Activated B cell treated with CpG ODN at 0.5 μM for 24 hours (primary cell): ENCODE measurements around the gene FBXO48. TPM values are rescaled to one million over a fixed set of nuclear protein-coding genes. Genes with fewer than 3 reads are reported as not detected.
A peak's percentile ranks its signal among the peaks of the same experiment; 100 is the strongest.

Experiments
- ATAC-seq: fragments of 200-7000 bp; cut with Tn5 transposase; one replicate; pipeline ENCODE4 v1.10.0; 2021; ENCODE audit warnings: low read depth, mild to moderate bottlenecking, moderate library complexity
- CTCF ChIA-PET: fragments of 350-600 bp; sonication (Branson Sonifier 250); formaldehyde crosslinking; loops from one replicate; lab custom pipeline; 2021; ENCODE audit warnings: antibody characterized with exemption; lab: Charles Lee
- POLR2A ChIA-PET: fragments of 350-600 bp; sonication (Branson Sonifier 250); formaldehyde crosslinking; loops from one replicate; lab custom pipeline; 2021; ENCODE audit warnings: antibody characterized with exemption; lab: Charles Lee
- DNase-seq: peaks from one replicate; pipeline ENCODE4 v3.0.0; 2022
- H3K27ac Mint-ChIP-seq: one replicate; pipeline ENCODE4 v1.8.0; 2020; ENCODE audit warnings: mixed read lengths
- H3K27me3 Mint-ChIP-seq: one replicate; pipeline ENCODE4 v1.8.0; 2021; ENCODE audit warnings: mixed read lengths
- H3K36me3 Mint-ChIP-seq: one replicate; pipeline ENCODE4 v1.8.0; 2021; ENCODE audit warnings: low read depth, mixed read lengths
- H3K4me1 Mint-ChIP-seq: one replicate; pipeline ENCODE4 v1.8.0; 2021; ENCODE audit warnings: mixed read lengths
- H3K4me3 Mint-ChIP-seq: one replicate; pipeline ENCODE4 v1.8.0; 2020; ENCODE audit warnings: mild to moderate bottlenecking, mixed read lengths
- H3K9me3 Mint-ChIP-seq: one replicate; pipeline ENCODE4 v1.8.0; 2020; ENCODE audit warnings: mixed read lengths
- intact Hi-C: fragments of 100-400 bp; cut with micrococcal nuclease; formaldehyde crosslinking; loops from one replicate; pipeline ENCODE4 v1.15.1; 2024
- total RNA-seq: library from RNA; stranded (reverse); gene quantifications from 2 replicates; pipeline ENCODE4 v1.2.3, GENCODE V29; 2022
- TF ChIP-seq, protein P1 (sequence below): fragments of 200-600 bp; IDR thresholded peaks from one replicate; pipeline ENCODE4 v1.8.0; 2022; ENCODE audit warnings: antibody characterized with exemption, mild to moderate bottlenecking

FBXO48 gene
- total RNA-seq, 1 donor from 2014 or later: 2.6 TPM

DNA sequence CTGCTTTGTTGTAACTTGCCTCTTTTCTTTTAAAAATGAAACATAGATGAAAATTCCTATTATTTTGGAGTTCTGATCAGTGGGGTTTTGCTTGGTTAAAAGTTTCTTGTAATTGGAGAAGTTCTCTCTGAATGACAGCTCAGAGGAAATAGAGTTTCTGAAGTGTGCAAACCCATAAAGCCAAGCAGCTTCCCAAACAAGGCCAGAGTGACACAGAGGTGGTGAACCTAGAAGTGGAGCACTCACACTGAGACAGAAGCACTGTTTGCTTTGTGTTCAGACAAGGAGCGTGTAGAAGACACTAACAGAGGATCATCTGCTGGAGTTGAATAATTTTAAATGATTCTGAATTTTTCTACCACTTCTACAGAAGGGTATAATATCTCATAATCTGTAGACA, 49.2 kb downstream of the FBXO48 start:
- H3K4me3 Mint-ChIP-seq: peak overlapping the region; percentile 16
- H3K9me3 Mint-ChIP-seq: no peaks in the 10 kb centered on the region
- H3K27ac Mint-ChIP-seq: peak overlapping the region; percentile 47
- ChIA-PET CTCF (interaction anchor here (1.4 to 4.0 kb wide), 2 partner anchors 15 to 24 kb away, joined by 4 to 17 read pairs; no protein-coding TSS in a partner anchor), POLR2A (interaction anchor here (2.7 kb wide), 1 partner anchor 14 kb away, joined by 11 read pairs; no protein-coding TSS in a partner anchor)
- ATAC-seq (peak; percentile 72), DNase-seq (no peak)
- TF ChIP-seq, protein P1, sequence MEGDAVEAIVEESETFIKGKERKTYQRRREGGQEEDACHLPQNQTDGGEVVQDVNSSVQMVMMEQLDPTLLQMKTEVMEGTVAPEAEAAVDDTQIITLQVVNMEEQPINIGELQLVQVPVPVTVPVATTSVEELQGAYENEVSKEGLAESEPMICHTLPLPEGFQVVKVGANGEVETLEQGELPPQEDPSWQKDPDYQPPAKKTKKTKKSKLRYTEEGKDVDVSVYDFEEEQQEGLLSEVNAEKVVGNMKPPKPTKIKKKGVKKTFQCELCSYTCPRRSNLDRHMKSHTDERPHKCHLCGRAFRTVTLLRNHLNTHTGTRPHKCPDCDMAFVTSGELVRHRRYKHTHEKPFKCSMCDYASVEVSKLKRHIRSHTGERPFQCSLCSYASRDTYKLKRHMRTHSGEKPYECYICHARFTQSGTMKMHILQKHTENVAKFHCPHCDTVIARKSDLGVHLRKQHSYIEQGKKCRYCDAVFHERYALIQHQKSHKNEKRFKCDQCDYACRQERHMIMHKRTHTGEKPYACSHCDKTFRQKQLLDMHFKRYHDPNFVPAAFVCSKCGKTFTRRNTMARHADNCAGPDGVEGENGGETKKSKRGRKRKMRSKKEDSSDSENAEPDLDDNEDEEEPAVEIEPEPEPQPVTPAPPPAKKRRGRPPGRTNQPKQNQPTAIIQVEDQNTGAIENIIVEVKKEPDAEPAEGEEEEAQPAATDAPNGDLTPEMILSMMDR: no peak
- H3K4me1 Mint-ChIP-seq: peaks cover 90% of the 10 kb centered on the region
- no peaks in the 10 kb centered on the region for H3K36me3 Mint-ChIP-seq
- intact Hi-C loops: no loop called here
- no peaks in the 10 kb centered on the region for H3K27me3 Mint-ChIP-seq

GRCh38 chr2:68416081-68416675, 50.9 kb downstream of the FBXO48 start:
- DNase-seq (no peak), ATAC-seq (no peak)
- Mint-ChIP-seq H3K27me3 (no peaks in the 10 kb centered on the region), H3K9me3 (no peaks in the 10 kb centered on the region), H3K4me1 (peaks cover 98% of the 10 kb centered on the region), H3K27ac (no peak overlapping the region), H3K36me3 (no peaks in the 10 kb centered on the region), H3K4me3 (no peak overlapping the region)
- ChIA-PET POLR2A (interaction anchor here (1.0 kb wide), 1 partner anchor 28 kb away, joined by 3 read pairs; no protein-coding TSS in a partner anchor), CTCF (no interaction called here)
- intact Hi-C loops: no loop called here
- TF ChIP-seq, protein P1: no peak

DNA sequence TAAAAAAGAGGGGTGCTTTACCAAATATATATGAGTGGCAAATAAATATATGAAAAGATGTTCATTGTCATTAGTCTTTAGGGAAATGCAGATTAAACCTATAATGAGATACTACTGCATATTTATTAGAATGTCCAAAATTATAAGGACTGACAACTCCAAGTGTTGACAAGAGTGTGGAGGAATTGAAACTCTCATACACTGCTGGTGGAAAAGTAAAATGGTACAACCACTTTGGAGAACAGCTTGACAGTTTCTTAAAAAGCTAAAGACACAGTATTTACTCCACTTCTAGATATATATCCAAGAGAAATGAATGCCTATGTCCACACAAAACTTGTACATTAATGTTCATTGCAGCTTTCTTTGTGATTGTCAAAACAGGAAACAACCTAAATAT, 51.6 kb downstream of the FBXO48 start:
- no peak for DNase-seq
- H3K27me3 Mint-ChIP-seq: no peaks in the 10 kb centered on the region
- TF ChIP-seq, protein P1: no peak
- no peak overlapping the region for H3K27ac Mint-ChIP-seq
- H3K4me3 Mint-ChIP-seq: no peak overlapping the region
- H3K36me3 Mint-ChIP-seq: no peaks in the 10 kb centered on the region
- intact Hi-C loops: no loop called here
- ChIA-PET CTCF (interaction anchor here (1.6 to 2.0 kb wide), 2 partner anchors 12 to 26 kb away, joined by 4 to 6 read pairs; no protein-coding TSS in a partner anchor), POLR2A (interaction anchor here (0.6 to 1.6 kb wide), 3 partner anchors 11 to 28 kb away, joined by 3 to 5 read pairs (median 4); no protein-coding TSS in a partner anchor)
- peaks cover 97% of the 10 kb centered on the region for H3K4me1 Mint-ChIP-seq
- ATAC-seq: no peak
- H3K9me3 Mint-ChIP-seq: no peaks in the 10 kb centered on the region

DNA sequence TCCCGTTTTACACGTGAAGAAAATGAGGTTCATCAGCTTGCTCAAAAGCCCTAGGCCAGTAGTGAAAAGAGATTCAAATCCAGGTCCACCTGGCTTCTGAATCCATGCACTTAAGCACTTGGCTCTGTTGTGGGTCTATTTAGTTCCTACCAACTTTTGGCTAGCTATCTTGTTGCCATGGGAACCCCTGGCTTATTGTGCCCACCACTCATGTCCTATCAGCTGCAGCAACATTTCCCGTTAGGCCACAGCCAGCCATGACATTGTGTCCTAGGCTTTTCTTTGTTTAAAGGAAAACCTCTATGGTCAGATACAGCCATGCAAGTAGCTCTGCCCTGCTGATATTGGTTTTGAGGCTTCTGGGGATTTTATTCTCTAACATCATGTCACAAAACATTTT, 52.2 kb downstream of the FBXO48 start:
- DNase-seq: no peak
- no peaks in the 10 kb centered on the region for H3K36me3 Mint-ChIP-seq
- H3K4me1 Mint-ChIP-seq: peaks cover 98% of the 10 kb centered on the region
- no peak overlapping the region for H3K27ac Mint-ChIP-seq
- intact Hi-C loops: no loop called here
- POLR2A ChIA-PET: interaction anchor here (1.6 kb wide), 2 partner anchors 12 to 49 kb away, joined by 4 to 5 read pairs; partner anchors contain the start of gene PLEK
- no peaks in the 10 kb centered on the region for H3K27me3 Mint-ChIP-seq
- no peaks in the 10 kb centered on the region for H3K9me3 Mint-ChIP-seq
- TF ChIP-seq, protein P1: no peak
- no peak for ATAC-seq
- CTCF ChIA-PET: interaction anchor here (1.6 to 2.0 kb wide), 2 partner anchors 12 to 27 kb away, joined by 4 to 6 read pairs; no protein-coding TSS in a partner anchor
- H3K4me3 Mint-ChIP-seq: no peak overlapping the region

DNA sequence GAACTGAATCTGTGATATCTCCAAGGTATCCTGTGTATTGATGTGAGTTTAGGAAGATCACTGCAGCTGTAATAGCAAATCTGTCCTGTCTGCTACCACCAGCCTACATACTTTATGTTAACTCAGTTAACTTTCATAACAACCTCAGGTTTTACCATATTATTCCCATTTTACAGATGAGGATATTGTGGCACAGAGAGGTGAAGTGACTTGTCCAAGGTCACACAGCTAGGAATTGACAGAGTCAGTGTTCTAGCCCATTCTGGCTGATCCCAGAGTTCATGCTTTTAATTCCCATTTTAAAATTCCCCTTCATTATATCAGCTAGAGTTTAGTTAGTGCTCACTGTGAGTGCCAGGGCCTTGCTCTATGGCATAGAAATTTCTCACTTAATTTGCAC, 52.6 kb downstream of the FBXO48 start:
- CTCF ChIA-PET: interaction anchor here (1.2 to 2.0 kb wide), 3 partner anchors 11 to 27 kb away, joined by 3 to 6 read pairs (median 4); no protein-coding TSS in a partner anchor
- H3K4me3 Mint-ChIP-seq: no peak overlapping the region
- no peak for DNase-seq
- intact Hi-C loops: no loop called here
- no peaks in the 10 kb centered on the region for H3K27me3 Mint-ChIP-seq
- H3K36me3 Mint-ChIP-seq: no peaks in the 10 kb centered on the region
- peaks cover 2% of the 10 kb centered on the region for H3K9me3 Mint-ChIP-seq
- no peak for ATAC-seq
- TF ChIP-seq, protein P1: no peak
- peaks cover 98% of the 10 kb centered on the region for H3K4me1 Mint-ChIP-seq
- POLR2A ChIA-PET: interaction anchor here (1.1 to 1.6 kb wide), 3 partner anchors 12 to 49 kb away, joined by 3 to 5 read pairs (median 4); partner anchors contain the start of gene PLEK
- H3K27ac Mint-ChIP-seq: no peak overlapping the region
